GM19099 (cell line): ENCODE data around the gene JPH4.

Experiments used
- POLR2A ChIP-seq: IDR thresholded peaks from 3 replicates; pipeline ENCODE4 v1.6.1; 2011; ENCODE audit warnings: low read depth; ENCODE audit not compliant: insufficient read length; ENCODE audit errors: extremely low read depth

The JPH4 gene

DNA sequence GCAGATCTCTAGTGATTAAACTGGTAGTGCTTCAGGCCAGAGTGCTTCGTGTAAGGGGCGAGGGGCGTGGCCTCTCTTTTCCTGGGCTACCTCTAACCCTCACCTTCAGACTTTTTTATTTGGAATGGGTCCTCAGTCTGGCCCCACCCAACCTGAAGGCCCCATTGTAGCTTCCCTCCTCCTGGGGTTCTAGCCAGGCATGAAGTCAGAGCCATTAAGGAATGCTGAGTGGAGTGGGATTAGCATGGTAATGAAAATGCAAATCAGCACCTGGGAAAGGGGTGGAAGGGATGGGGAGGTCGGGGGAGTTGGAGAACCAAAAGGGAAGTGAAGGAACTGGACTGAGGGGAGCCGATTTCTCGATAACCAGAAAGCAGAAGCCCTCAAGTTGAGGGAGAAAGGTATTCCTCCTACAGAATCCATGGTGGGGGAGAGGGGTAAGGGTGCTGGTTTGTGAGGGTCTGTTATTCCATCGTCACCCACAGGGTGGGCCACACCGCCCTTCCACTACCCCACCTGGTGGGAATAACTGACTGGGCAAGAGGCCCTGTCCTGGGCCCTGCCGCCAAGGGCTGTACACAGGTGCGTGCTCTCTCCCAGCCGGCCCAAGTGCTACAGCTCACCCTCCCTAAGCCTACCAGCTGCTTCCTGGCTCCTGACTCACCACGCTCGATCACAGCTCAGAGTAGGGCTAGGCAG is 41.1 kb downstream of the JPH4 start:
- no peak for TF ChIP-seq POLR2A

DNA sequence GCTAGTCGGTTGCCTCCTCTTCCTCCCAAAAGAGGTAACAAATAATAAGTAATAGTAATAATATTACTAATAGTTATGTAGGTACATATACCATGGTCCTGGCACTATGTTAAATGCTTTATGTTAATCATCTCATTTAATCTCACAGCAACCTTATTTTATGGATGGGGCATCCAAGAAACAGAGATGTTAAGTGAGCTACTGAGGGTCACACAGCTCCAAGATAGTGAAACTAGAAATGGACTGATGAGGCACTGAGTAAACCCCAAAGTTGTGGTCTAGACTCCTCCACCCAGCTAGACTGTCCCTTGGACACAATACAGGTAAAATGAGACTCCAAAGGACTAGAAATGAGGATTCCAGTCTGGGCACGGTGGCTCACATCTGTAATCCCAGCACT is 42.1 kb downstream of the JPH4 start:
- no peak for TF ChIP-seq POLR2A

DNA sequence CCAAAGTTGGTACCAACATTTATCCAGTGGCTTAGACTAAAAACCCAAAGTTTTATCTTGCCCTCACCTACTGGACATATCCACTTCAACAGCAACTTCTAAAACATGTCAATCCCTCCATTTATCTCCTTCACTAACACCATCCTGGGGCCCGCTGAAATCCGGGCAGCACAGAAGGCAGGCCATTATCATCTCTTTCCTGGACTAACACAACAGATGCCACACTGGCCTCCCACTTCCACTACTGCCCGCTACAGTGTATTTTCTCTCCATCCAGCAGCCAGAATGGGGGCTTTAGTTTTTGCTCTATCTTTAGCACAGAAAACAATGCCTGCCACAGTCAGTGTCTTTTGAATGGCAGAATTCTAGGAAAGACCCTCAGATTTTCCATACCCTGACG is 42.6 kb downstream of the JPH4 start:
- no peak for TF ChIP-seq POLR2A

DNA sequence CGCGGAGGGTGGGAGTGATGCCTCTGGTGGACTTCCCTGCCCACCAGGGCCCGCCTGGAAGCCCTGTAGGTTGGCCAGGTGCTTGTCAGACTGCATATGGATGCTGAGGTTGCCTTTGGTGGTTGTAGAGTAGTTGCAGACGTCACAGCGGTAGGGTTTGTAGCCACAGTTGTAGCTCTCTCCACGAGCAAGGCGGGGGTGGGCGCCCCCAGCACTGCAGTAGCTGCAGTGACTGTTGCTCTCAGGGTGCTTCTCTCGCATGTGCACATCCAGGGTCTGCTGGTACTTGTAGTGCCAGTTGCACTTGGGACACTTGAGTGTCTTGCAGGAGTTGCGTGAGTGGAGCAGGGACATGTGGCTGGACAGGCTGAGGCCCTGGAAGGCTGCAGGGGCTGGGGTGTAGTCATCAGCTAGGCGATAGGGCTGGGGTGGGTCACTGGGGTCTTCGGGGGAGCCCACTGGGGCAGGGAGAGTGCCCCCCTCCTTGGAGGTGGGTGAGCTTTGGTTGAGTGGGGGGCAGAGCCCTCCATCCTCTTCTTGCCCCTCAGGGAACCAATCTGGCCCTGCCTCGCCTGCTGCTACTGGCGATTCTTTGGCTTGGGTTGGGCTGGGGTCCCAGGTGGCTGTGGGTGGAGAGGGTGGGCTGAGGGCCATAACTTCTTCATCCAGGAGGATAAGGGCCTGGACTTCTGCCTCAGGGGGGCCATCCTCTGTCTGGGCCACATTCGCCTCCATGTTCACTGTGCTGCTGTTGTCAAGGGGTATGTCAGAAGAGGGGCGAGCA is 44.7 kb downstream of the JPH4 start:
- TF ChIP-seq POLR2A: no peak

DNA sequence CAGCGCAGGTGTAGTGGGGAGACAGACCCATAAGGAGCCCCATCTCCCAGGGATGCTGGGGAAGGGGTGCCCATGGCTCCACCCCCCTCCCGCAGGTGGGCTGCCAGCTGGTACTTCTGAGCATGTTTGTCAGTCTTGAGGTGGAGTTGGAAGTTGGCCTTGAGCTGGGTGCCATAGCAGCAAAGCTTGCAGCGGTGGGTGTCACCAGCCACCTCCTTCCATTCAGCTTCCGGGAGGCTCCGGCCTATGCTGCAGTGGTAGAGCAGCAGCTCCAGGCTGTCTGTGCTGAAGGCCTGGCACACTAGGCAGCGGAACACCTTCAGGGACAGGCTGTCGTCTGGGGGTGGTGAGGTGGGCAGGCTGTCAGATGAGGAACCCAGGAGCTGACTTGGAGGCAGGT is 45.9 kb downstream of the JPH4 start:
- TF ChIP-seq POLR2A: no peak

DNA sequence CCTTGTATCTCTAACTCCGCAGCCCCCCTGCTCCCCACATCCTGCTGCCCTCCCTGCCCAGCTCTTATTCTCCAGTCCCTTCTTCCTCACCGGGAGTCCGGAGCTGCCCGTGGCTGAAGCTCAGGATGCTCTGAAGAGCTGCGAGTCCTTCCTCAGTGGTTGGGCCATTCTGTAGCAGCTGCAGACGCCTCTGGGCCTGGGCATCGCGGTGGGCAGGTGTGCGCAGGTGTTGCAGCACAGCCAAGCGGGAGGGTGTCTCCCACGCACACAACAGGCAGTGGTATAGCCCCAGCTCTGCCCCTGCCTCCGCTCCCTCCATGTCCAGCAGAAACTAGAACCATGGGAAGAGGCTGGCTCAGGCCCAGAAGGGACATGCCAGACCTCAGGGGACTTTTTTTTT is 47.2 kb downstream of the JPH4 start:
- TF ChIP-seq POLR2A: no peak

DNA sequence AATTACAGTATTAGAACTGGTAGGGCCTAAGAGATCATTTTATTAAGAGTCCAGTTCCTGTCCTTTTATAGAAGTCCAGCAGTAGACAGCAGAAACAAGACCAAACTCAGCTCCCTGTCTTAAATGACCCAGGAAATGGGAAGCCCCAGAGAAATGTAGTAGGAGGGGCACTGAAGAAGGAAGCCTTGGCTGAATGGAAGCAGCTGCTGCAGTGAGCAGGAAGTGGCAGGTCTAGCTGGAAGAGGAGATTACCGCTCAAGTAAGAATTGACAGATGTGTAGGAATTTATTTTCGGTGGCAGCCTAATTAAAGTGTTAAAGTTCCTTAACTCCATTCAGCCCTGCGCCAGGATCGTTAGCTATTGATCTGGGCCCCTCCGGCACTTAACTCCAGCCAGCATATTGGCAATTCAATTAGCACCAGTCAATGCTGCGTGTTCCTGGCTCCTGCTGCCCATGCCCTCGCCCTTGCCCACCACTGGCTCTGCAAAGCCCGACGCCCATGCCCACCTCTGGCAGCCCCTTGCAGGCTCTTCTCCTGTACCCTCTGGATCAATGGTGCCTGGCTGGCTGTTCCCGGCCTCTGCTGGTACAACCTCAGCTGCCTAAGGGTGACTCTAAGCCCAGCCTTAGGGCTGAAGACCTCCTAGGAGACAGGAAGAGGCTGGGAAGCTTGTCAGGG is 48.1 kb downstream of the JPH4 start:
- no peak for TF ChIP-seq POLR2A

DNA sequence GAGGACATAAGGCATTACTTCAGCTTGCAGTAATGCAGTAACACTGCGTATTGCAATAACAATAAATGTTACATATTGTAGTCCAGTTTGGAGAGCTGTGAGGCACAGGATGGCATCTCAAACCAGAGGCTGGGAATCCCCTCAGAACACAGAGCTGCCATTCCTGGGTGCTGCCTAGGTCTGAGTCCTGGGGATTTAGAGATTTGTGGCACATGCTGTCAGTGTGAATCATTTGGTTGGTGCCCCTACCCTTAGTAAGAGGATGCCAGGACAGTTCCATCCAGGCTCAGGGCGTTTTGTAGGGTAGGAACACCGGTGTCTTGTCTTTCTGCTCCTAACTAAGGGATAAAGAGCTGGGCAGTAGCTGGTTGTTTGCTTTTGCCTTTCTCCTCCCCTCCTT is 49.6 kb downstream of the JPH4 start:
- no peak for TF ChIP-seq POLR2A

DNA sequence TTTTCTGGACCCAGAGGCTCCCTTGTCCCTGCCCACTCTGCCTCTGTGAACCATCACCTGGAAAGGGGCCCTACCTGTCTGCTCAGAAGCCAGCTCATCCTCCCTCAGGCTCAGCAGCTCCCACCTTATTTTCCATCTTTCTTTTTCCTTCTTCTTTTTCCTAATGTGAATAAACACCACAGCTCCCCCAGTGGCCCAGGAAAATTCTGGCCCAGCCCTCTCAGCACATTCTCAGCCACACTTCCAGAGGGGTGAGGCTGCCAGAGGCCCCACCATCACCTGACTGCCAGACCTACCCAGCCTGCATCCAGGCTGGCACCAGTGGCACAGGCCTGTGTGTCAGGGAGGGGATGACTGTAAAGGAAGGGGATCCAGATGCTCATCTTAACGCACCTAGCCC is 50.0 kb downstream of the JPH4 start:
- TF ChIP-seq POLR2A: no peak

DNA sequence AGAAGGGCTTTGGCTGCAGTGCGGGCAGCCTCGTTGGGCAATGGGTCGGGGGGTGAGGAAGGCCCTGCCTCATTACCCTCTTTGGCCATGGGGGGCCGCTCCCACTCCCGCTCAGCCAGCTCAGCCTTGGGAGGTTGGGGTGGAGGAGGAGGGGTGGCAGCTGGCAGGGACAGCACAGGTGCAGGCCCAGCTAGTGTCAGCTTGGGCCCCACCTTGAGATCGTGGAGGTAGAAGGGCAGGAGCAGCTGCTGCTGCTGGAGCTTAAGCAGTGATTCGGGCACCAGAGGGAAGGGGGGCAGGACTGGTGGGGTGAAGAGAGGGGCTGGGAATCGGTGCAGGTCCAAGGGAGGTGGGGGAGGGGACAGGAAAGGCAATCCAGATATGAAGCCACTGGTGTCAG is 53.0 kb downstream of the JPH4 start:
- TF ChIP-seq POLR2A: no peak

DNA sequence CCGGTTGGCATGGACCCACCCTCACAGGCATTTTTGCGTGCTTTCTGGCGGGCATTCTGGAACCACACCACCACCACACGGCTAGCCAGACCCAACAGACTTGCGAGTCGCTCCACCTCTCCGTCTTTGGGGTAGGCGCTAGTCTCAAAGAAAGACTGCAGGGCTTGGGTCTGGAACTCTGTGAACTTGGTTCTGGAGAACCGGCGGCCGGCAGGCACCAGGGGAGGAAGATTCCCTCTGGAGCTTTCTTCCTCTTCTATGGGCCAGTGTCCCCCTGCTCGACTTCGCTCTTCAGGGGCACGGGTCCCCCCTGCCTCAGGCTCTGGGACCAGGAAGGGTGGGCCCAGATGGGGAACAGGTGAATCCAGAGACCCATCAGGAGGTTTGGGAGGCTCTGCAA is 53.6 kb downstream of the JPH4 start:
- no peak for TF ChIP-seq POLR2A

DNA sequence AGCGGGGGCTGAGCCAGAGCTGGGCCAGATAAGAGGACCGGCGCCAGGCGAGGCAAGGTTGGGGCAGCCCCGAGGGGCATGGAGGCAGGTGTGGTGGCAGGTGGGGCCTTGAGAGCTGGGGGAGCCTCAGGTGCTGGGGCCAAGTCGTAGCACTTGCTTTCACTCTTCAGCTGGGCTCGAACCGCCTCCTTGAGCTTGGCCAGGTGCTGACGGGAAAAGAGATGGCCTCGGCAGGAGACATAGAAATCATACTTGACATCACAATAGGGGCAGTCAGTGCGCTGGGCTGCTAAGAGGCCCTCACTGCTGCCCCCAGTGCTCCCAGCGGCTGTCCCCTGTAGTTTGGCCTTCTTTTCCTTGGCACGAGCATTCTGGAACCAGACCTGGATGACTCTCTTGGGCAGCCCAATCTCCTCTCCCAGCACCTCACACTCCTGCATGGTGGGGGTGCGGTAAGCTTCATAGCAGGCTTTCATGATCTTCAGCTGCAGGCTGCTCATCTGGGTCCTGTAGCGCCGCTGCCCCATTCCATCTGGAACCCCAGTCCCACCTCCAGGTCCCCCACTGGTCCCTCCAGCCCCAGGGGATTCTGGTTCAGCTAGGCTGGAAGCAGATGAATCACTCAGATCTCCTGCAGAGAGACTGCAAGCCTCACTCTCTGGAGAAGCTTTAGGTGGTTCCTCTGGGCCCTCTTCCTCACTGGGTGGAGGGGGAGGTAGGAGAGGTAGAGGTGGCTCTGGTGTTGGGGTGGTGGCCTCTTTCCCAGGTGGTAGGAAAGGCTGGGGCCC is 55.2 kb downstream of the JPH4 start:
- TF ChIP-seq POLR2A: no peak

DNA sequence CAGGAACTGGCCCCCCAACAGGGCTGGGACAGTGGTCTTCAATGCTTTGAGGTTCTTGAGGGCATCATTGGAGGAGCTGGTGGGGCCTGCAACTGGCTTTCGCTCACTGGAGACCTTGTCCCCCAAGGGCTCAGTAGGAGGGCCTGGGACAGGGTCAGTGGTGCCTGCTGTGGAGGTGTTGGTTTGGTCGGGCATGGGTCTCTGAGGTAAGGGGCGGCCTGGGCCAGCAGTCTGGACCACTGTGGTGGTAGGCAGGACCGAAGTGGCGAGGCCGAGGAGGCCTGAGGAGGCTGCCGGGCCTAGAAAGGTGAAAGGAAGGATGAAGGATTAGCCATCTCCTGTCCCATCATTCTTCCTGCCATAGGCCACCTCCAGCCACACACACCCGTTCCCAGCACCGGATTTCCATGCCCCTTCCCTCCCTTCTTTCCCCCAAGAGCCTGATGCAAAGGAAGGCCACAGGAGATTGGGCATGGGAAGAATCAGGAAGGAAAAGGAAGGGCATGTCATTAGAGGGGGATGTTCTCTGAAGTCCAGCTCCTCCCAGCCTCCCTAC is 55.9 kb downstream of the JPH4 start:
- no peak for TF ChIP-seq POLR2A

DNA sequence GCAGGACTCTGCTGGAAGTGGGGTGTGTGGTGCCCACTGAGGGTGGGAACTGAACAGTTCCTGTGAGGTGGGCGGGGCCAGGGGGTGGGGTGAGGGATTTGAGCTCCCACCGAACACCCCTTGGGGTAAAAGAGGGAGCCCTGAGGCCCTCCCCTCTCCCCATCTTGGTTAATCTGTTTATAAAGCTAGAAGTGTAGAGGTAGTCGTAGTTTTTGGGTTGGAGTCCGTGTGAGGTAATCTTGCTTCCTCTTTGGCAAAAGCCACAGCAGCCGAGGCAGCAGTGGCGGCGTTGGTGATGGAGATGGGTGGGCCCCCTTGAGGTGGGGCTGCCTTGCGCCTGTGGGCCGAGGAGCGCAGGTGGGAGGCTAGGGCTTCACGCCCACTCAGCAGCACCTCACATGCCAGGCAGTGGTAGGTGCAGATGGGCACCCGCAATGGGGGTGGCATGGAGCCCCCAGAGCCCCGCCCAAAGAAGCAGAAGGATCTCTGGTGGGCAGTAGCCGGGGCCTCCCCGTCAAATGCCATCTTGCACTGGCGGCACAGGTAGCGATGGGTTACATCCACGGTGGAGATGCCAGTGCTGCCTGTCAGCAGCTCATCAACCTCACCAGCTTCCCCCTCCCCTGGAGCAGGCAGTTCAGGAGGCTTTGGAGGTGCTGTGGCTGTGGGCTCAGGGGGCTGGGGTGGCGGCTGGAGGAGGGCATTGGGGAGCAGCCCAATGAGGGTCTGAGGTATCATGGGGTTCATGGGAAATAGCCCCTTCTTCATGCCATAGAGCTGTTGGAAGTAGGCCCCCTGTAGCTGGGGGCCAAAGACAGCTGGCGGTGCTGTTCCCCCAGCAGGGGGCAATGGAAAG is 56.6 kb downstream of the JPH4 start:
- TF ChIP-seq POLR2A: no peak
